Ovary (tissue), 9 donors: Measurements from ENCODE around the gene PHACTR1. TPM values are rescaled to one million over a fixed set of nuclear protein-coding genes. Genes with fewer than 3 reads are reported as not detected.

Experiments
- DNase-seq, 5 donors: peaks; one replicate each; pipeline ENCODE4 v3.0.0-alpha.2; 2019 to 2020
- H3K27ac ChIP-seq, 2 donors: fragments of 200-600 bp; one replicate each; pipeline versions ENCODE4 v1.5.1 to v1.8.0; 2019 to 2022
- H3K27me3 ChIP-seq: fragments of 200-600 bp; one replicate; pipeline ENCODE4 v1.8.0; 2022
- H3K36me3 ChIP-seq: fragments of 200-600 bp; sonication (generic); one replicate; pipeline ENCODE4 v1.5.1; 2019
- H3K4me1 ChIP-seq: one replicate; pipeline ENCODE4 v1.8.1; 2013; ENCODE audit warnings: mild to moderate bottlenecking, moderate library complexity; ENCODE audit not compliant: insufficient read depth
- H3K4me3 ChIP-seq: fragments of 200-600 bp; sonication (generic); one replicate; pipeline ENCODE4 v1.5.1; 2017
- H3K9me3 ChIP-seq, 2 donors: fragments of 200-600 bp in 1 of 2; sonication (generic) in 1 of 2; one replicate each; pipeline versions ENCODE4 v1.5.1 to v1.8.1; 2013 to 2019; ENCODE audit warnings: mild to moderate bottlenecking in 1 of 2, moderate library complexity in 1 of 2
- EP300 ChIP-seq: sonication (generic); formaldehyde crosslinking; IDR thresholded peaks from one replicate; pipeline ENCODE4 v1.6.1; 2017; ENCODE audit warnings: antibody characterized with exemption
- POLR2A ChIP-seq: fragments of 450-650 bp; IDR thresholded peaks from one replicate; pipeline ENCODE4 v1.6.1; 2017; ENCODE audit warnings: antibody characterized with exemption, mild to moderate bottlenecking, moderate library complexity
- WGBS, 3 donors: extraction: QIAGEN DNeasy Blood & Tissue Kit in 1 of 3; methylation state at CpG; one replicate each; pipeline versions ENCODE4 v1.1.5 to v1.1.7; 2013 to 2017; 5-methylcytosine and 5-hydroxymethylcytosine counted together
- intact Hi-C, 4 donors: fragments of 100-400 bp; cut with DNase I; formaldehyde crosslinking; loops; one replicate each; pipeline versions ENCODE4 v1.11.0 to v1.15.1; 2022 to 2023
- polyA plus RNA-seq, 2 donors: library from polyadenylated mRNA; stranded (reverse); fragments of 200-250 nt in 1 of 2; fragments of 350-450 nt in 1 of 2; fragmentation: Illumina TruSeq in 1 of 2; extraction: RNeasy Lipid Tissue Mini Kit (QIAGEN cat#74804) in 1 of 2; gene quantifications; one replicate each; pipeline ENCODE4 v1.2.3, GENCODE V29; 2013 to 2014
- total RNA-seq, 7 donors: library from RNA; depleted of rRNA in 2 of 7; stranded (reverse); fragments of >200 nt in 2 of 7; fragmentation: NEBNext Ultra II Directional in 3 of 7; extraction: Animal tissue kit (Norgen Biotek cat#: 25700) in 3 of 7; gene quantifications; one replicate each; pipeline versions ENCODE4 v1.1.0 to v1.2.4, GENCODE V29; 2016 to 2023
- TF ChIP-seq, protein P1 (sequence below), 3 donors: fragments of 450-650 bp in 2 of 3; fragments of 200-600 bp in 1 of 3; IDR thresholded peaks; one replicate each; pipeline versions ENCODE4 v1.5.1 to v1.8.0; 2016 to 2022; ENCODE audit warnings: antibody characterized with exemption in 3 of 3, mild to moderate bottlenecking in 1 of 3
- donor health status: DM: no; HTN: no; CAD: no; lungs with moderate emphysema.
- donor health status: DM: no; HTN: no; CAD: no.
- donor health status: Bipolar disorder and iron deficiency.
- donor health status: DM: yes; HTN: yes; CAD: no.
- donor health status: DM: no; HTN: no; CAD: no.
- donor health status: DM: yes; HTN: yes; CAD: no.

PHACTR1 gene
- total and polyA plus RNA-seq, 9 donors, result 0.48 to 10.9 (median 3.7) TPM

DNA sequence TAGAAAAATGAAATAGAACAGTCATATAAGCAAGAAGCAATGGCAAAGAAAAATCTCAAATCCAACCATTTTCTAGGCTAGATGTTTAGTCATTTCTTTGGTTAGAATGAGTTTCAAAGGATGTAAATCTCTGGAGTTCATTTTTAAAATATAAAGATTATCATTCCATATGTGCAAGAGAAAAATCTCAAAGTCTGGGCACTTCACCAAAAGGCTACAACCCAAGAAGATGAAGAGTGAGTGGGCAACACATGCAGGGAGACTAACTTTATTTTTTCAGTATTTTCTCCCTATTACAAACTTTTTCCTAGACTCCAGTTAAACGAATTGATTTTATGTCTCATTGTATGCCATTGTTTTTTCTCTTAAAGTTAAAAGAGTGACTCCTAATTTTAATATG lies 83.6 kb downstream of the PHACTR1 start:
- no peaks in the 10 kb centered on the region for H3K36me3 ChIP-seq
- WGBS, 3 donors, result 45 to 53% (median 49%) methylated on average over 1 of the region's 1 CpG
- no peaks in the 10 kb centered on the region for H3K4me1 ChIP-seq
- intact Hi-C loops, result no loop called here
- H3K4me3 ChIP-seq, result no peak overlapping the region
- TF ChIP-seq, protein P1, sequence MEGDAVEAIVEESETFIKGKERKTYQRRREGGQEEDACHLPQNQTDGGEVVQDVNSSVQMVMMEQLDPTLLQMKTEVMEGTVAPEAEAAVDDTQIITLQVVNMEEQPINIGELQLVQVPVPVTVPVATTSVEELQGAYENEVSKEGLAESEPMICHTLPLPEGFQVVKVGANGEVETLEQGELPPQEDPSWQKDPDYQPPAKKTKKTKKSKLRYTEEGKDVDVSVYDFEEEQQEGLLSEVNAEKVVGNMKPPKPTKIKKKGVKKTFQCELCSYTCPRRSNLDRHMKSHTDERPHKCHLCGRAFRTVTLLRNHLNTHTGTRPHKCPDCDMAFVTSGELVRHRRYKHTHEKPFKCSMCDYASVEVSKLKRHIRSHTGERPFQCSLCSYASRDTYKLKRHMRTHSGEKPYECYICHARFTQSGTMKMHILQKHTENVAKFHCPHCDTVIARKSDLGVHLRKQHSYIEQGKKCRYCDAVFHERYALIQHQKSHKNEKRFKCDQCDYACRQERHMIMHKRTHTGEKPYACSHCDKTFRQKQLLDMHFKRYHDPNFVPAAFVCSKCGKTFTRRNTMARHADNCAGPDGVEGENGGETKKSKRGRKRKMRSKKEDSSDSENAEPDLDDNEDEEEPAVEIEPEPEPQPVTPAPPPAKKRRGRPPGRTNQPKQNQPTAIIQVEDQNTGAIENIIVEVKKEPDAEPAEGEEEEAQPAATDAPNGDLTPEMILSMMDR (IDR thresholded peaks at IDR 0.05), result no peak
- TF ChIP-seq POLR2A (no peak), EP300 (no peak)
- H3K9me3 ChIP-seq, result no peaks in the 10 kb centered on the region
- no peak overlapping the region for H3K27ac ChIP-seq
- H3K27me3 ChIP-seq, result no peaks in the 10 kb centered on the region
- DNase-seq, result no peak

DNA sequence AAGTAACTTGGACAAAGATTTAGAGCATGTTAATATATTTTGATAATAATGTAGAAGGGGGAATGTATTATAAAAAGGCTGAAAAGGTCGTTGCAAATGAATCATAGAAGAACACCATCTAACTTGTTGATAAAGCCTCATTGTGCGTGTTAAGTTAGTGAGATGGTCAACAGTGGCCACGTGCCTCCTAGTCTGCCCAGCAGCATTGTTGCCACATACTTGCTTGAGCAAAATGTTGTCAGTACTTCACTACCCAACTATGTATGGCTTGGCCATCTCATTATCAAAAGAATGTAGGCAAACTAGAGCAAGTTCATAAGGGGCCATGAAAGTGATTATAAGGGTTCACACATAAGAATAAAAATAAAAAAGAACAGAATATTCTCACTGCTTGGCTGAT lies 84.6 kb downstream of the PHACTR1 start:
- Histone ChIP-seq H3K36me3 (no peaks in the 10 kb centered on the region), H3K9me3 (no peaks in the 10 kb centered on the region), H3K27ac (no peak overlapping the region), H3K4me3 (no peak overlapping the region), H3K27me3 (no peaks in the 10 kb centered on the region), H3K4me1 (no peaks in the 10 kb centered on the region)
- intact Hi-C loops, result no loop called here
- 61 to 73% (median 69%) methylated on average over 3 of the region's 3 CpGs for WGBS, 3 donors
- no peak for DNase-seq
- TF ChIP-seq POLR2A (no peak), EP300 (no peak)
- TF ChIP-seq, protein P1 (IDR thresholded peaks at IDR 0.05), result no peak

DNA sequence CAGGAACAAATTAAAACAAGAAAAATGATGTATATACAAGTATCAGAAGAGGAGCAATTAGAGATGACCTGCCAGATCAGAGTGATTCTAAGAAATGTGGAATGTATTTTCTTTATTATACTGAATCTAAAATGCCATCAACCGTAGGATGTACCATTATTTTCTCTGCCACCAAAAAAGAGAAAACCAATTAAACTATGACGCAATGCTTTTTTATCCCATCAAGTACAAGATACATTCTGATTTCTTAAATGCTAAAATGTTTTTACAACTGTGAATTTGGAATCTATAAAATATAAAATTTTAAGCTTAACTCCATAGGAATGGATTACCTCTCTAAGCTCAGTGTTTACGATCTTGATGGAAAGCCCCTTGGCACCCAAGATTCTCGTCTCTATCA lies 85.9 kb downstream of the PHACTR1 start:
- H3K27me3 ChIP-seq, result no peaks in the 10 kb centered on the region
- H3K27ac ChIP-seq, result no peak overlapping the region
- no peak overlapping the region for H3K4me3 ChIP-seq
- intact Hi-C loops, result no loop called here
- TF ChIP-seq, protein P1 (IDR thresholded peaks at IDR 0.05), result no peak
- TF ChIP-seq EP300, result no peak
- TF ChIP-seq POLR2A, result no peak
- H3K4me1 ChIP-seq, result no peaks in the 10 kb centered on the region
- H3K9me3 ChIP-seq, result no peaks in the 10 kb centered on the region
- no peak for DNase-seq
- WGBS, 3 donors, result 78 to 90% (median 85%) methylated on average over 4 of the region's 4 CpGs
- H3K36me3 ChIP-seq, result no peaks in the 10 kb centered on the region

DNA sequence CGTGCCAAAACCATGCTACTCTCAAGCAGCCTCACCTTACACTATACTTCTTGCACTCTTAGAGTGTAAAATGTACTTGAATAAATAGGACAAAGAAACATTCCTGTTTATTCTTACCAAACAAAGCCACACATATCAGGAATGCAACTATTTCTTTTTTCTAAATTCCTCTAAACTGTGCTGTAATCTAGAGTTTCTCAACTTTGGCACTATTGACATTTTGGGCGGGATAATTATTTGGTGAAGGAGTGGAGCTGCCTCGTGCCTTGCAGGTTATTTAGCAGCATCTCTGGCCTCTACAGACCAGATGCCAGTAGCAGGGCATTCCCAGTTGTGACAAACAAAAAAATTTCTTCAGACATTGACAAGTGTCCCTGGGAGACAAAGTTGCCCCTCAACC lies 86.9 kb downstream of the PHACTR1 start:
- Histone ChIP-seq H3K36me3 (no peaks in the 10 kb centered on the region), H3K9me3 (no peaks in the 10 kb centered on the region), H3K27me3 (no peaks in the 10 kb centered on the region), H3K4me3 (no peak overlapping the region), H3K4me1 (no peaks in the 10 kb centered on the region), H3K27ac (no peak overlapping the region)
- intact Hi-C loops, result no loop called here
- 44 to 60% (median 56%) methylated on average over 3 of the region's 3 CpGs for WGBS, 3 donors
- no peak for DNase-seq
- no peak for TF ChIP-seq POLR2A
- TF ChIP-seq EP300, result no peak
- TF ChIP-seq, protein P1 (IDR thresholded peaks at IDR 0.05), result no peak
